ENCODE measurements around the gene NDUFC2. TPM values are rescaled to one million over a fixed set of nuclear protein-coding genes. Genes with fewer than 3 reads are reported as not detected.

NDUFC2 gene
- total and polyA plus RNA-seq, 2 of the 8 experiments (the other 6 are each of a cell fraction or from before 2014, with no cell fraction given), result 216 to 356 TPM

GRCh38 chr11:78050964-78051831 is 28.5 kb downstream of the NDUFC2 start:
- peak overlapping the region in 1 of 4 experiments; percentile 13; a peak in 1 of 8 replicates for H3K4me3 ChIP-seq (ENCODE audit: extremely low read depth in 1 of 4, insufficient read depth in 2 of 4, low read depth in 3 of 4, low read length in 4 of 4)
- H3K79me2 ChIP-seq (ENCODE audit: control insufficient read depth in 1 of 2, insufficient read depth in 2 of 2, low read length in 2 of 2), result no peaks in the 10 kb centered on the region
- peak overlapping the region; percentile 6; the same call in 1 of the 2 replicates for H2BK12ac ChIP-seq (ENCODE audit: low read depth, low read length)
- TF ChIP-seq TAF1 (IDR thresholded peaks at IDR 0.05; ENCODE audit: low read depth, low read length), result peak; percentile 23; the same call in 1 of the 2 replicates
- peak in 1 of 2 experiments; percentile 46; a peak in 1 of 3 replicates for TF ChIP-seq POLR2A (IDR thresholded peaks at IDR 0.05; ENCODE audit: control extremely low read depth in 1 of 2, low read depth in 2 of 2, low read length in 2 of 2)
- 0 out of 2 replicates have a peak, but pooled peaks have one; percentile 7 for TF ChIP-seq SP1 (IDR thresholded peaks at IDR 0.05; ENCODE audit: low read depth, low read length)
- peak; percentile 59 for TF ChIP-seq ASH2L (IDR thresholded peaks at IDR 0.05; ENCODE audit: low read length)
- TF ChIP-seq SP4 (IDR thresholded peaks at IDR 0.05; ENCODE audit: low read length), result no peak
- TF ChIP-seq RAD21 (IDR thresholded peaks at IDR 0.05 in 1 of 2, conservative IDR thresholded peaks at IDR 0.05 in 1 of 2; ENCODE audit: low read depth in 2 of 2, low read length in 2 of 2), result no peak
- TF ChIP-seq ATF3 (IDR thresholded peaks at IDR 0.05; ENCODE audit: insufficient read depth, low read depth, low read length), result 0 out of 2 replicates have a peak, but pooled peaks have one; percentile 4
- peak; percentile 30; the same call in 1 of the 2 replicates for TF ChIP-seq CEBPB (IDR thresholded peaks at IDR 0.05; ENCODE audit: low read depth, low read length)
- WGBS, 2 experiments (ENCODE audit: extremely low coverage in 1 of 2, insufficient coverage in 1 of 2, insufficient read length in 1 of 2, insufficient replicate concordance in 2 of 2, low coverage in 1 of 2, low lambda C conversion rate in 2 of 2, missing lambda C conversion rate in 1 of 2), result 86% methylated on average over 5 of the region's 6 CpGs; no CpG with 5 or more reads in 1 of the 2 experiments
- no peak overlapping the region; a peak in 1 of 7 replicates for H3K9ac ChIP-seq (replicated peaks in 1 of 4; ENCODE audit: extremely low read depth in 1 of 4, low read depth in 3 of 4, low read length in 3 of 4)
- DNase-seq (ENCODE audit: low read depth in 1 of 2, low spot score in 2 of 2) (no peak), FAIRE-seq (no peak)
- H2BK5ac ChIP-seq (ENCODE audit: low read depth, low read length), result peak overlapping the region; percentile 55
- H3K23ac ChIP-seq (ENCODE audit: insufficient read length), result no peak overlapping the region
- no peak overlapping the region for H3K14ac ChIP-seq (ENCODE audit: insufficient read length)
- no peaks in the 10 kb centered on the region for H3K36me3 ChIP-seq (ENCODE audit: control insufficient read depth in 2 of 4, insufficient read depth in 4 of 4, low read length in 3 of 4)
- no peaks in the 10 kb centered on the region for H3K27me3 ChIP-seq (replicated peaks in 1 of 4; ENCODE audit: control insufficient read depth in 3 of 4, extremely low read depth in 1 of 4, insufficient read depth in 3 of 4, low read length in 3 of 4)
- peak overlapping the region; percentile 2 for H4K5ac ChIP-seq (ENCODE audit: insufficient read length, low read depth, low read length)
- 0 out of 2 replicates have a peak overlapping the region, but pooled peaks have one; percentile 53 for H2AK5ac ChIP-seq (ENCODE audit: low read depth, low read length)
- H3K56ac ChIP-seq (replicated peaks; ENCODE audit: insufficient read length, low read depth, low read length), result no peak overlapping the region
- H2BK15ac ChIP-seq (ENCODE audit: low read length), result no peak overlapping the region
- H4K20me1 ChIP-seq (replicated peaks in 1 of 2; ENCODE audit: control insufficient read depth in 1 of 2, insufficient read depth in 2 of 2, low read length in 2 of 2), result no peaks in the 10 kb centered on the region
- H3K27ac ChIP-seq (ENCODE audit: low read depth, low read length), result peak overlapping the region; percentile 17; the same call in 1 of the 2 replicates
- peaks cover 0 to 6% (median under 1%) of the 10 kb centered on the region in 4 experiments; a peak in 4 of 7 replicates for H3K4me1 ChIP-seq (replicated peaks in 1 of 4; ENCODE audit: control insufficient read depth in 3 of 4, insufficient read depth in 4 of 4, low read length in 3 of 4)
- no peak overlapping the region for H2BK120ac ChIP-seq (replicated peaks; ENCODE audit: low read depth, low read length)
- no peak overlapping the region; the same call in 1 of the 2 replicates for H3K18ac ChIP-seq (ENCODE audit: extremely low read depth, low read length)
- POLR2A ChIA-PET (ENCODE audit: partially characterized antibody), result interaction anchor here (0.7 to 1.6 kb wide), 3 partner anchors 11 to 56 kb away, joined by 3 to 5 read pairs (median 4); partner anchors contain the start of gene INTS4
- H3K4ac ChIP-seq (replicated peaks; ENCODE audit: insufficient read length, low read depth, low read length), result no peak overlapping the region
- H2BK20ac ChIP-seq (ENCODE audit: low read length), result peak overlapping the region; percentile 82
- H3K4me2 ChIP-seq (ENCODE audit: insufficient read depth in 1 of 2, low read depth in 2 of 2, low read length in 2 of 2), result peak overlapping the region in 1 of 2 experiments; percentile 38; a peak in 1 of 4 replicates
- H3K79me1 ChIP-seq (ENCODE audit: low read depth, low read length), result no peaks in the 10 kb centered on the region
- CTCF ChIA-PET (ENCODE audit: partially characterized antibody), result interaction anchor here (0.6 to 1.2 kb wide), 2 partner anchors 25 to 359 kb away, joined by 3 read pairs; no protein-coding TSS in a partner anchor
- peak overlapping the region; percentile 14; the same call in 1 of the 2 replicates for H2AFZ ChIP-seq (ENCODE audit: low read length)
- no peak overlapping the region for H4K8ac ChIP-seq (ENCODE audit: extremely low read depth, insufficient read depth, low read length)
- H3K9me3 ChIP-seq (ENCODE audit: insufficient read depth in 2 of 2, low read depth in 1 of 2, low read length in 1 of 2), result no peaks in the 10 kb centered on the region
- H3K23me2 ChIP-seq (ENCODE audit: low read depth, low read length), result no peaks in the 10 kb centered on the region
- H4K91ac ChIP-seq (replicated peaks; ENCODE audit: insufficient read length, low read length), result no peak overlapping the region

Measured in H1 (cell line).